WTC11 (cell line): Measurements from ENCODE around the gene NSUN4. TPM values are rescaled to one million over a fixed set of nuclear protein-coding genes. Genes with fewer than 3 reads are reported as not detected.

Experiments used
- ATAC-seq: fragments of 200-7000 bp; cut with Tn5 transposase; 2 replicates; pipeline ENCODE4 v1.10.0; 2021; ENCODE audit warnings: mild to moderate bottlenecking, moderate library complexity
- CTCF ChIA-PET: fragments of 300-600 bp; sonication (Branson Sonifier 250); formaldehyde crosslinking; loops from one replicate; lab custom pipeline; 2021; ENCODE audit warnings: antibody characterized with exemption; lab: Charles Lee
- POLR2A ChIA-PET: fragments of 350-600 bp; sonication (Branson Sonifier 250); formaldehyde crosslinking; loops from one replicate; lab custom pipeline; 2021; ENCODE audit warnings: antibody characterized with exemption; lab: Charles Lee
- DNase-seq: peaks from one replicate; pipeline ENCODE4 v3.0.0; 2021; ENCODE audit warnings: low spot score
- H3K27ac Mint-ChIP-seq: 2 replicates; pipeline ENCODE4 v1.8.0; 2021; ENCODE audit warnings: mixed read lengths
- H3K27me3 Mint-ChIP-seq: 2 replicates; pipeline ENCODE4 v1.8.0; 2021; ENCODE audit warnings: low read depth, mild to moderate bottlenecking, moderate library complexity, mixed read lengths
- H3K36me3 Mint-ChIP-seq: 2 replicates; pipeline ENCODE4 v1.8.0; 2021; ENCODE audit warnings: mixed read lengths
- H3K4me1 Mint-ChIP-seq: 2 replicates; pipeline ENCODE4 v1.8.0; 2022; ENCODE audit warnings: mixed read lengths
- H3K4me3 Mint-ChIP-seq: 2 replicates; pipeline ENCODE4 v1.8.0; 2021; ENCODE audit warnings: mild to moderate bottlenecking, moderate library complexity, mixed read lengths
- H3K9me3 Mint-ChIP-seq: 2 replicates; pipeline ENCODE4 v1.8.0; 2021; ENCODE audit warnings: mixed read lengths
- ATF2 ChIP-seq: sonication (generic); formaldehyde crosslinking; IDR thresholded peaks from 2 replicates; pipeline ENCODE4 v1.8.1; 2022; ENCODE audit warnings: low read depth, missing genetic modification reagents, borderline replicate concordance
- ATF3 ChIP-seq: sonication (generic); formaldehyde crosslinking; conservative IDR thresholded peaks from 2 replicates; pipeline ENCODE4 v1.8.1; 2022; ENCODE audit warnings: mild to moderate bottlenecking, missing genetic modification reagents
- E2F4 ChIP-seq: sonication (generic); formaldehyde crosslinking; IDR thresholded peaks from 2 replicates; pipeline ENCODE4 v1.8.1; 2022; ENCODE audit warnings: low read depth, mild to moderate bottlenecking, moderate library complexity, missing genetic modification reagents, borderline replicate concordance
- ETV6 ChIP-seq: sonication (generic); formaldehyde crosslinking; IDR thresholded peaks from 2 replicates; pipeline ENCODE4 v1.8.1; 2022; ENCODE audit warnings: mild to moderate bottlenecking, missing genetic modification reagents
- FOXP1 ChIP-seq: sonication (generic); formaldehyde crosslinking; IDR thresholded peaks from 2 replicates; pipeline ENCODE4 v1.8.0; 2022; ENCODE audit warnings: missing genetic modification reagents, mild to moderate bottlenecking, moderate library complexity, borderline replicate concordance
- JUN ChIP-seq: sonication (generic); formaldehyde crosslinking; IDR thresholded peaks from 2 replicates; pipeline ENCODE4 v1.8.0; 2023; ENCODE audit warnings: mild to moderate bottlenecking, missing genetic modification reagents
- MAX ChIP-seq: sonication (generic); formaldehyde crosslinking; IDR thresholded peaks from 2 replicates; pipeline ENCODE4 v1.8.0; 2022; ENCODE audit warnings: mild to moderate bottlenecking, missing genetic modification reagents
- MXD4 ChIP-seq: fragments of 250-450 bp; sonication (Bioruptor Pico); IDR thresholded peaks from 2 replicates; pipeline ENCODE4 v1.8.0; 2021; ENCODE audit warnings: mild to moderate bottlenecking, moderate library complexity, borderline replicate concordance
- MYBL2 ChIP-seq: sonication (generic); formaldehyde crosslinking; IDR thresholded peaks from 2 replicates; pipeline ENCODE4 v1.8.1; 2023; ENCODE audit warnings: mild to moderate bottlenecking, moderate library complexity, missing genetic modification reagents
- NR3C1 ChIP-seq: sonication (generic); formaldehyde crosslinking; conservative IDR thresholded peaks from 2 replicates; pipeline ENCODE4 v1.8.1; 2023; ENCODE audit warnings: low read depth, mild to moderate bottlenecking, missing genetic modification reagents
- RELA ChIP-seq: sonication (generic); formaldehyde crosslinking; IDR thresholded peaks from 2 replicates; pipeline ENCODE4 v1.8.1; 2022; ENCODE audit warnings: missing genetic modification reagents, mild to moderate bottlenecking, borderline replicate concordance
- total RNA-seq: library from RNA; stranded (reverse); gene quantifications from 3 replicates; pipeline ENCODE4 v1.2.3, GENCODE V29; 2021
- TF ChIP-seq, protein P1 (sequence below): fragments of 250-450 bp; sonication (Bioruptor Pico); IDR thresholded peaks from 2 replicates; pipeline ENCODE4 v1.9.0; 2021; ENCODE audit warnings: mild to moderate bottlenecking, borderline replicate concordance
- TF ChIP-seq, protein P2 (sequence below): sonication (generic); formaldehyde crosslinking; IDR thresholded peaks from 2 replicates; pipeline ENCODE4 v1.8.0; 2022; ENCODE audit warnings: mild to moderate bottlenecking, missing genetic modification reagents
- TF ChIP-seq, protein P3 (sequence below): sonication (generic); formaldehyde crosslinking; IDR thresholded peaks from 2 replicates; pipeline ENCODE4 v1.8.0; 2022; ENCODE audit warnings: missing genetic modification reagents

NSUN4 gene
- total RNA-seq, 1 experiment from 2014 or later: 22.6 TPM

- ATAC-seq: no peak
- H3K36me3 Mint-ChIP-seq: peaks cover 43% of the 10 kb centered on the region
- POLR2A ChIA-PET: no interaction called here
- no peak for DNase-seq
- TF ChIP-seq ATF3 (CRISPR knock-in tag) (no peak), MXD4 (no peak), FOXP1 (no peak)
- TF ChIP-seq, all 79 proteins: peak for 0
- H3K27ac Mint-ChIP-seq: peak overlapping the region; percentile 87
- no peaks in the 10 kb centered on the region for H3K9me3 Mint-ChIP-seq
- H3K27me3 Mint-ChIP-seq: no peaks in the 10 kb centered on the region
- H3K4me1 Mint-ChIP-seq: peaks cover 49% of the 10 kb centered on the region
- CTCF ChIA-PET: no interaction called here
- H3K4me3 Mint-ChIP-seq: peak overlapping the region; percentile 60
Measured at GRCh38 chr1:46306159-46306530, 34.5 kb upstream of the NSUN4 start.

- POLR2A ChIA-PET: interaction anchor here (1.1 kb wide), 1 partner anchor 24 kb away, joined by 3 read pairs; no protein-coding TSS in a partner anchor
- no peak for DNase-seq
- ATAC-seq: peak; percentile 24; the same call in 1 of the 2 replicates
- TF ChIP-seq NR3C1 (CRISPR knock-in tag) (no peak), ATF2 (CRISPR knock-in tag) (no peak), RELA (CRISPR knock-in tag) (no peak), ATF3 (CRISPR knock-in tag) (no peak), MAX (CRISPR knock-in tag) (no peak), MYBL2 (CRISPR knock-in tag) (no peak), JUN (CRISPR knock-in tag) (no peak), E2F4 (CRISPR knock-in tag) (no peak), ETV6 (CRISPR knock-in tag) (no peak)
- TF ChIP-seq, protein P1, sequence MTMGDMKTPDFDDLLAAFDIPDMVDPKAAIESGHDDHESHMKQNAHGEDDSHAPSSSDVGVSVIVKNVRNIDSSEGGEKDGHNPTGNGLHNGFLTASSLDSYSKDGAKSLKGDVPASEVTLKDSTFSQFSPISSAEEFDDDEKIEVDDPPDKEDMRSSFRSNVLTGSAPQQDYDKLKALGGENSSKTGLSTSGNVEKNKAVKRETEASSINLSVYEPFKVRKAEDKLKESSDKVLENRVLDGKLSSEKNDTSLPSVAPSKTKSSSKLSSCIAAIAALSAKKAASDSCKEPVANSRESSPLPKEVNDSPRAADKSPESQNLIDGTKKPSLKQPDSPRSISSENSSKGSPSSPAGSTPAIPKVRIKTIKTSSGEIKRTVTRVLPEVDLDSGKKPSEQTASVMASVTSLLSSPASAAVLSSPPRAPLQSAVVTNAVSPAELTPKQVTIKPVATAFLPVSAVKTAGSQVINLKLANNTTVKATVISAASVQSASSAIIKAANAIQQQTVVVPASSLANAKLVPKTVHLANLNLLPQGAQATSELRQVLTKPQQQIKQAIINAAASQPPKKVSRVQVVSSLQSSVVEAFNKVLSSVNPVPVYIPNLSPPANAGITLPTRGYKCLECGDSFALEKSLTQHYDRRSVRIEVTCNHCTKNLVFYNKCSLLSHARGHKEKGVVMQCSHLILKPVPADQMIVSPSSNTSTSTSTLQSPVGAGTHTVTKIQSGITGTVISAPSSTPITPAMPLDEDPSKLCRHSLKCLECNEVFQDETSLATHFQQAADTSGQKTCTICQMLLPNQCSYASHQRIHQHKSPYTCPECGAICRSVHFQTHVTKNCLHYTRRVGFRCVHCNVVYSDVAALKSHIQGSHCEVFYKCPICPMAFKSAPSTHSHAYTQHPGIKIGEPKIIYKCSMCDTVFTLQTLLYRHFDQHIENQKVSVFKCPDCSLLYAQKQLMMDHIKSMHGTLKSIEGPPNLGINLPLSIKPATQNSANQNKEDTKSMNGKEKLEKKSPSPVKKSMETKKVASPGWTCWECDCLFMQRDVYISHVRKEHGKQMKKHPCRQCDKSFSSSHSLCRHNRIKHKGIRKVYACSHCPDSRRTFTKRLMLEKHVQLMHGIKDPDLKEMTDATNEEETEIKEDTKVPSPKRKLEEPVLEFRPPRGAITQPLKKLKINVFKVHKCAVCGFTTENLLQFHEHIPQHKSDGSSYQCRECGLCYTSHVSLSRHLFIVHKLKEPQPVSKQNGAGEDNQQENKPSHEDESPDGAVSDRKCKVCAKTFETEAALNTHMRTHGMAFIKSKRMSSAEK (CRISPR knock-in tag): no peak
- TF ChIP-seq, protein P2, sequence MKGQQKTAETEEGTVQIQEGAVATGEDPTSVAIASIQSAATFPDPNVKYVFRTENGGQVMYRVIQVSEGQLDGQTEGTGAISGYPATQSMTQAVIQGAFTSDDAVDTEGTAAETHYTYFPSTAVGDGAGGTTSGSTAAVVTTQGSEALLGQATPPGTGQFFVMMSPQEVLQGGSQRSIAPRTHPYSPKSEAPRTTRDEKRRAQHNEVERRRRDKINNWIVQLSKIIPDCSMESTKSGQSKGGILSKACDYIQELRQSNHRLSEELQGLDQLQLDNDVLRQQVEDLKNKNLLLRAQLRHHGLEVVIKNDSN (CRISPR knock-in tag): no peak
- TF ChIP-seq, protein P3, sequence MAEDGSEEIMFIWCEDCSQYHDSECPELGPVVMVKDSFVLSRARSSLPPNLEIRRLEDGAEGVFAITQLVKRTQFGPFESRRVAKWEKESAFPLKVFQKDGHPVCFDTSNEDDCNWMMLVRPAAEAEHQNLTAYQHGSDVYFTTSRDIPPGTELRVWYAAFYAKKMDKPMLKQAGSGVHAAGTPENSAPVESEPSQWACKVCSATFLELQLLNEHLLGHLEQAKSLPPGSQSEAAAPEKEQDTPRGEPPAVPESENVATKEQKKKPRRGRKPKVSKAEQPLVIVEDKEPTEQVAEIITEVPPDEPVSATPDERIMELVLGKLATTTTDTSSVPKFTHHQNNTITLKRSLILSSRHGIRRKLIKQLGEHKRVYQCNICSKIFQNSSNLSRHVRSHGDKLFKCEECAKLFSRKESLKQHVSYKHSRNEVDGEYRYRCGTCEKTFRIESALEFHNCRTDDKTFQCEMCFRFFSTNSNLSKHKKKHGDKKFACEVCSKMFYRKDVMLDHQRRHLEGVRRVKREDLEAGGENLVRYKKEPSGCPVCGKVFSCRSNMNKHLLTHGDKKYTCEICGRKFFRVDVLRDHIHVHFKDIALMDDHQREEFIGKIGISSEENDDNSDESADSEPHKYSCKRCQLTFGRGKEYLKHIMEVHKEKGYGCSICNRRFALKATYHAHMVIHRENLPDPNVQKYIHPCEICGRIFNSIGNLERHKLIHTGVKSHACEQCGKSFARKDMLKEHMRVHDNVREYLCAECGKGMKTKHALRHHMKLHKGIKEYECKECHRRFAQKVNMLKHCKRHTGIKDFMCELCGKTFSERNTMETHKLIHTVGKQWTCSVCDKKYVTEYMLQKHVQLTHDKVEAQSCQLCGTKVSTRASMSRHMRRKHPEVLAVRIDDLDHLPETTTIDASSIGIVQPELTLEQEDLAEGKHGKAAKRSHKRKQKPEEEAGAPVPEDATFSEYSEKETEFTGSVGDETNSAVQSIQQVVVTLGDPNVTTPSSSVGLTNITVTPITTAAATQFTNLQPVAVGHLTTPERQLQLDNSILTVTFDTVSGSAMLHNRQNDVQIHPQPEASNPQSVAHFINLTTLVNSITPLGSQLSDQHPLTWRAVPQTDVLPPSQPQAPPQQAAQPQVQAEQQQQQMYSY (CRISPR knock-in tag): no peak
- CTCF ChIA-PET: interaction anchor here (0.7 to 3.4 kb wide), 3 partner anchors 24 to 39 kb away, joined by 3 to 14 read pairs (median 14); no protein-coding TSS in a partner anchor
- H3K27ac Mint-ChIP-seq: peak overlapping the region; percentile 79
- H3K4me1 Mint-ChIP-seq: peaks cover 45% of the 10 kb centered on the region
- H3K27me3 Mint-ChIP-seq: no peaks in the 10 kb centered on the region
- H3K36me3 Mint-ChIP-seq: peaks cover 68% of the 10 kb centered on the region
- no peak overlapping the region for H3K4me3 Mint-ChIP-seq
- H3K9me3 Mint-ChIP-seq: no peaks in the 10 kb centered on the region
Measured at GRCh38 chr1:46309401-46310159, 31.0 kb upstream of the NSUN4 start.
